Measurements from ENCODE around the gene STX2.

- TF ChIP-seq, protein P1, sequence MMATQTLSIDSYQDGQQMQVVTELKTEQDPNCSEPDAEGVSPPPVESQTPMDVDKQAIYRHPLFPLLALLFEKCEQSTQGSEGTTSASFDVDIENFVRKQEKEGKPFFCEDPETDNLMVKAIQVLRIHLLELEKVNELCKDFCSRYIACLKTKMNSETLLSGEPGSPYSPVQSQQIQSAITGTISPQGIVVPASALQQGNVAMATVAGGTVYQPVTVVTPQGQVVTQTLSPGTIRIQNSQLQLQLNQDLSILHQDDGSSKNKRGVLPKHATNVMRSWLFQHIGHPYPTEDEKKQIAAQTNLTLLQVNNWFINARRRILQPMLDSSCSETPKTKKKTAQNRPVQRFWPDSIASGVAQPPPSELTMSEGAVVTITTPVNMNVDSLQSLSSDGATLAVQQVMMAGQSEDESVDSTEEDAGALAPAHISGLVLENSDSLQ (IDR thresholded peaks at IDR 0.05), result no peak
- TF ChIP-seq FOXK2 (IDR thresholded peaks at IDR 0.05) (no peak), ELF4 (IDR thresholded peaks at IDR 0.05) (no peak)
Measured at GRCh38 chr12:130872179-130873096, 33.4 kb upstream of the STX2 start.
